ENCODE data around the gene DENND5B.

DNA sequence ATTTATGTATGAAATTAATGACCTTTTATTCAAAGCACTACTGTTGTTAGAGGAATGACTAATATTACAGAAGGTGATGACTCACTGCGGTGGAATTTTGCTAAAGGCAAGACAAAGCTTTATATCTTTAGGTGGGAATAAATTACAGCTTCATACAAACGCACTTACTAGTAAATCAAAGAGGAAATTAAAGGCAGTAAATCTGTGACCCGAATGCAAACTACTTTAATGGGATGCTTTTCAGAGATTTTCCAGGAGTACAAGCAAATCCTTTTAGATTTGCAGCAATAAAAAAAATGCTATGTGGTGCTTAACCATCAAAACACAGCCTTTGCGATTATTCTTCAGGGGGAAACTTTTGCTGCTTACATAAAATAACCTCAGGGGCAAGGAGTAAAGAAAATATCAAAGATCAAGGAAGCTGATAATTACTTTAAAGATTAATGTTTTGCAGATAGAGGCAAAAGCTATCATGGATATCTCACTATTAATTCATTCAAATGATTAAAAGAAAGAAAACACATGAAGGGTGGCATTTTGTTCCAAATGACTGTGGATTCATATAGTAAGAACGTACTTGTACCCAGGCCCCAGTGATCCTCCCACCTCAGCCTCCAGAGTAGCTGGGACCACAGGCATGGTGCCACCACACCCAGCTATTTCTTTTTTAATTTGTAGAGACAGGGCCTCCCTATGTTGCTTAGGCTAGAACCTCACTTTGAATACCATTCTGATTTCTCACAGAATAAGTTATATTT is 98.9 kb downstream of the DENND5B start:
- no peak for TF ChIP-seq ZNF658 (tag by site-specific recombination; IDR thresholded peaks at IDR 0.05)
- TF ChIP-seq ZNF121 (tag by site-specific recombination; IDR thresholded peaks at IDR 0.05), result no peak
- TF ChIP-seq, protein P1, sequence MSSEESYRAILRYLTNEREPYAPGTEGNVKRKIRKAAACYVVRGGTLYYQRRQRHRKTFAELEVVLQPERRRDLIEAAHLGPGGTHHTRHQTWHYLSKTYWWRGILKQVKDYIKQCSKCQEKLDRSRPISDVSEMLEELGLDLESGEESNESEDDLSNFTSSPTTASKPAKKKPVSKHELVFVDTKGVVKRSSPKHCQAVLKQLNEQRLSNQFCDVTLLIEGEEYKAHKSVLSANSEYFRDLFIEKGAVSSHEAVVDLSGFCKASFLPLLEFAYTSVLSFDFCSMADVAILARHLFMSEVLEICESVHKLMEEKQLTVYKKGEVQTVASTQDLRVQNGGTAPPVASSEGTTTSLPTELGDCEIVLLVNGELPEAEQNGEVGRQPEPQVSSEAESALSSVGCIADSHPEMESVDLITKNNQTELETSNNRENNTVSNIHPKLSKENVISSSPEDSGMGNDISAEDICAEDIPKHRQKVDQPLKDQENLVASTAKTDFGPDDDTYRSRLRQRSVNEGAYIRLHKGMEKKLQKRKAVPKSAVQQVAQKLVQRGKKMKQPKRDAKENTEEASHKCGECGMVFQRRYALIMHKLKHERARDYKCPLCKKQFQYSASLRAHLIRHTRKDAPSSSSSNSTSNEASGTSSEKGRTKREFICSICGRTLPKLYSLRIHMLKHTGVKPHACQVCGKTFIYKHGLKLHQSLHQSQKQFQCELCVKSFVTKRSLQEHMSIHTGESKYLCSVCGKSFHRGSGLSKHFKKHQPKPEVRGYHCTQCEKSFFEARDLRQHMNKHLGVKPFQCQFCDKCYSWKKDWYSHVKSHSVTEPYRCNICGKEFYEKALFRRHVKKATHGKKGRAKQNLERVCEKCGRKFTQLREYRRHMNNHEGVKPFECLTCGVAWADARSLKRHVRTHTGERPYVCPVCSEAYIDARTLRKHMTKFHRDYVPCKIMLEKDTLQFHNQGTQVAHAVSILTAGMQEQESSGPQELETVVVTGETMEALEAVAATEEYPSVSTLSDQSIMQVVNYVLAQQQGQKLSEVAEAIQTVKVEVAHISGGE (tag by site-specific recombination; conservative IDR thresholded peaks at IDR 0.05; ENCODE audit: low read depth), result no peak
- TF ChIP-seq ZNF24 (tag by site-specific recombination; IDR thresholded peaks at IDR 0.05), result no peak
- no peak for TF ChIP-seq ZBTB49 (tag by site-specific recombination; IDR thresholded peaks at IDR 0.05; ENCODE audit: low read depth)
- TF ChIP-seq ZNF239 (tag by site-specific recombination; IDR thresholded peaks at IDR 0.05), result no peak
- TF ChIP-seq YY1 (tag by site-specific recombination; IDR thresholded peaks at IDR 0.05), result no peak
- TF ChIP-seq ZNF398 (tag by site-specific recombination; IDR thresholded peaks at IDR 0.05), result no peak
- TF ChIP-seq CTCF (tag by site-specific recombination; IDR thresholded peaks at IDR 0.05), result no peak

Measured in HEK293 (cell line).